Fibroblast of mammary gland (primary cell): ENCODE data around the gene MYO1D.

Experiments used
- DNase-seq: peaks from one replicate; pipeline ENCODE4 v3.0.0-alpha.2; 2010; ENCODE audit warnings: low read depth
- H3K4me3 ChIP-seq: 2 replicates; pipeline ENCODE4 v1.5.1; 2011; ENCODE audit warnings: low read depth, mild to moderate bottlenecking, low read length, moderate library complexity; ENCODE audit not compliant: control insufficient read depth
- CTCF ChIP-seq: conservative IDR thresholded peaks from 2 replicates; pipeline ENCODE4 v1.5.1; 2011; ENCODE audit warnings: low read depth, low read length, inconsistent platforms; ENCODE audit not compliant: control insufficient read depth, insufficient read depth

MYO1D gene

GRCh38 chr17:32563583-32563982 lies 313.3 kb downstream of the MYO1D start:
- DNase-seq, result no peak
- TF ChIP-seq CTCF, result no peak
- no peak overlapping the region for H3K4me3 ChIP-seq

- DNase-seq, result no peak
- H3K4me3 ChIP-seq, result no peak overlapping the region
- no peak for TF ChIP-seq CTCF
Observed at GRCh38 chr17:32558997-32559650, 317.8 kb downstream of the MYO1D start.

GRCh38 chr17:32558326-32558955 lies 318.5 kb downstream of the MYO1D start:
- TF ChIP-seq CTCF, result no peak
- no peak for DNase-seq
- no peak overlapping the region for H3K4me3 ChIP-seq

- H3K4me3 ChIP-seq, result no peak overlapping the region
- no peak for TF ChIP-seq CTCF
- DNase-seq, result no peak
Observed at GRCh38 chr17:32555611-32556310, 321.2 kb downstream of the MYO1D start.

GRCh38 chr17:32553168-32553567 lies 323.8 kb downstream of the MYO1D start:
- no peak for DNase-seq

GRCh38 chr17:32552280-32552679 lies 324.6 kb downstream of the MYO1D start:
- DNase-seq, result no peak
- no peak overlapping the region for H3K4me3 ChIP-seq
- no peak for TF ChIP-seq CTCF

More at GRCh38 chr17:32553168-32553567, 323.8 kb downstream of the MYO1D start:
- no peak for TF ChIP-seq CTCF
- H3K4me3 ChIP-seq, result no peak overlapping the region
